PFSK-1 (cell line): Measurements from ENCODE around the gene ZNF764.

ENCODE experiments used
- FOXP2 ChIP-seq: optimal IDR thresholded peaks from 2 replicates; pipeline ENCODE3; 2011; ENCODE audit warnings: borderline replicate concordance, control low read depth, inconsistent platforms; ENCODE audit not compliant: insufficient read depth; ENCODE audit errors: extremely low read length, extremely low read depth
- POLR2AphosphoS5 ChIP-seq: IDR thresholded peaks from 2 replicates; pipeline ENCODE4 v1.6.1; 2012; ENCODE audit warnings: low read depth, mild to moderate bottlenecking, control low read depth, low read length, moderate library complexity
- SIN3A ChIP-seq: IDR thresholded peaks from 2 replicates; pipeline ENCODE4 v1.6.1; 2012; ENCODE audit warnings: mild to moderate bottlenecking, low read length, moderate library complexity, borderline replicate concordance; ENCODE audit not compliant: insufficient read depth
- TAF1 ChIP-seq: IDR thresholded peaks from 2 replicates; pipeline ENCODE4 v1.6.1; 2012; ENCODE audit warnings: low read length, control low read depth, borderline replicate concordance; ENCODE audit not compliant: insufficient read depth
- TF ChIP-seq, protein P1 (sequence below), 2 experiments: IDR thresholded peaks; 2 replicates each; pipeline versions ENCODE4 v1.6.1 to v1.8.0; 2011 to 2012; ENCODE audit warnings: low read depth in 2 of 2, low read length in 2 of 2, control low read depth in 1 of 2, inconsistent platforms in 1 of 2, mild to moderate bottlenecking in 1 of 2, moderate library complexity in 1 of 2; ENCODE audit not compliant: insufficient read depth in 1 of 2

Gene ZNF764

DNA sequence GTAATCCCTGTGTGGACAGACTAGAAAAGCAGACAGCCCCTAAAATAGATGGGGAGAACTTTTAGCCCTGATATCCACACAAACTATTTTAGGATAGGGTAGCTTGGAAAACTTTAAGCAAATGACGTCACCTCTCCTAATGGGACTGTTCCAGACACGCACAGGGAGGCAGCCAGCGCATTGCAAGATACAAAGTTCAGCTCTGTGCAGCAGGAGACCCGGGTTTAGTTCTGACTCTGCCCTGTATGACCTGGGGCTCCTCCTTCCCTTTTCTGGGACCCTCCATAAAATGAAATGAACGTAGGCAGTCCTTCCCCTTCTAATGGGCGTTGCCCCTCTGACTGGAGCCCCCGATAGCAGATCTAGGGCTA lies 45.8 kb upstream of the ZNF764 start:
- TF ChIP-seq POLR2AphosphoS5, result no peak
- TF ChIP-seq, protein P1, sequence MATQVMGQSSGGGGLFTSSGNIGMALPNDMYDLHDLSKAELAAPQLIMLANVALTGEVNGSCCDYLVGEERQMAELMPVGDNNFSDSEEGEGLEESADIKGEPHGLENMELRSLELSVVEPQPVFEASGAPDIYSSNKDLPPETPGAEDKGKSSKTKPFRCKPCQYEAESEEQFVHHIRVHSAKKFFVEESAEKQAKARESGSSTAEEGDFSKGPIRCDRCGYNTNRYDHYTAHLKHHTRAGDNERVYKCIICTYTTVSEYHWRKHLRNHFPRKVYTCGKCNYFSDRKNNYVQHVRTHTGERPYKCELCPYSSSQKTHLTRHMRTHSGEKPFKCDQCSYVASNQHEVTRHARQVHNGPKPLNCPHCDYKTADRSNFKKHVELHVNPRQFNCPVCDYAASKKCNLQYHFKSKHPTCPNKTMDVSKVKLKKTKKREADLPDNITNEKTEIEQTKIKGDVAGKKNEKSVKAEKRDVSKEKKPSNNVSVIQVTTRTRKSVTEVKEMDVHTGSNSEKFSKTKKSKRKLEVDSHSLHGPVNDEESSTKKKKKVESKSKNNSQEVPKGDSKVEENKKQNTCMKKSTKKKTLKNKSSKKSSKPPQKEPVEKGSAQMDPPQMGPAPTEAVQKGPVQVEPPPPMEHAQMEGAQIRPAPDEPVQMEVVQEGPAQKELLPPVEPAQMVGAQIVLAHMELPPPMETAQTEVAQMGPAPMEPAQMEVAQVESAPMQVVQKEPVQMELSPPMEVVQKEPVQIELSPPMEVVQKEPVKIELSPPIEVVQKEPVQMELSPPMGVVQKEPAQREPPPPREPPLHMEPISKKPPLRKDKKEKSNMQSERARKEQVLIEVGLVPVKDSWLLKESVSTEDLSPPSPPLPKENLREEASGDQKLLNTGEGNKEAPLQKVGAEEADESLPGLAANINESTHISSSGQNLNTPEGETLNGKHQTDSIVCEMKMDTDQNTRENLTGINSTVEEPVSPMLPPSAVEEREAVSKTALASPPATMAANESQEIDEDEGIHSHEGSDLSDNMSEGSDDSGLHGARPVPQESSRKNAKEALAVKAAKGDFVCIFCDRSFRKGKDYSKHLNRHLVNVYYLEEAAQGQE (IDR thresholded peaks at IDR 0.05; ENCODE audit: insufficient read depth in 1 of 2, low read depth in 2 of 2, low read length in 2 of 2), result no peak
- TF ChIP-seq SIN3A, result no peak
- TF ChIP-seq TAF1, result no peak
- TF ChIP-seq FOXP2, result no peak

DNA sequence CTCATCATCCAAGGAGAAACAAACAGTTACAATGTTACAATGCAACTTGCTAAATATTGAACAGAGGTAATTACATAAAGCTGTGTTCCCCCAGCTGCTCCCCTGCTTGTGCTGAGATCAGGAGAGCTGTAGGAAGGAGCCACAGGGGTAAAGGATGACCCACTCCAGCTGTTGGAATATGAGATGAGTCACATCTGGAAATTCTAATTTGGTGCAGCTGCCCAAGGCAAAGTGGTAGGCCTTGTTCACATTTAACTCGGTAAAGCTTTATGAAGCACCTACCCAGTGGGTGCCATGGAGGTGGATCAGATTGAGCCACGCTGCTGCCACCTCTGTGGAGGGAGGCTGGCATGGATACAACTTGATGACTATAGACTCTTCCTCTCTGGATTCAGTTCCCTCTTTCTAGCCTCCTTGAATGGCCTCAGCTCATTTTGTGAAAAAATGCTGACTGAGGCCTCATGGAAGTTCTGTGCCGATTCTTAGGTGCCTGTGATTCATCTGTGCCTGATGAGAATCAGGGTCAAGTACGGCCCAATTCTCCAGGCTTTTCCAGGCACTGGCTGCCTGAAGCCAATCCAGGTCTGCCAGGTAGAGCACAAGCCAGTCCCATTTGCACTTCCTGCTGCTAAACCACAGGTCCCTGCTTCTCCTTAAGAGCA lies 44.6 kb upstream of the ZNF764 start:
- TF ChIP-seq POLR2AphosphoS5 (no peak), TAF1 (no peak), SIN3A (no peak), FOXP2 (no peak)
- TF ChIP-seq, protein P1 (IDR thresholded peaks at IDR 0.05; ENCODE audit: insufficient read depth in 1 of 2, low read depth in 2 of 2, low read length in 2 of 2), result no peak

DNA sequence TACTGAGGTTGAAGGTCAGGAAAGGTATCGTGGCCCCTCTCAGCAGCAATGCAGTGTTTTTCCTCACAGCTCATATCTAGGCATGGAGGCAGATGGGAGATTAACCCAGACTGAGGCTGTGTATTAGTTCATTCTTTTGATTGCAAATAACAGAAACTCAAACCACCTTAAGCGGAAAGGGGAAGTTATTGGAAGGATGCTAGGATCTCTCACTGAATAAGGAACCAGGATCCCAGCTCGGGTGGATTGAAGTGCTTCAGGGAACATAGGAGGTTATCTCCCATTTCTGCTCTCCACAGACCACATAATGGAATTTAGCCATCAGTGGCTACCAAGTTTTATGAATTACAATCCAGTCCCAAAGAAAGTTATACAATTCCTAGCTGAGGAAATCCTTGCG lies 43.8 kb upstream of the ZNF764 start:
- TF ChIP-seq POLR2AphosphoS5 (no peak), SIN3A (no peak), TAF1 (no peak), FOXP2 (no peak)
- TF ChIP-seq, protein P1 (IDR thresholded peaks at IDR 0.05; ENCODE audit: insufficient read depth in 1 of 2, low read depth in 2 of 2, low read length in 2 of 2), result no peak

DNA sequence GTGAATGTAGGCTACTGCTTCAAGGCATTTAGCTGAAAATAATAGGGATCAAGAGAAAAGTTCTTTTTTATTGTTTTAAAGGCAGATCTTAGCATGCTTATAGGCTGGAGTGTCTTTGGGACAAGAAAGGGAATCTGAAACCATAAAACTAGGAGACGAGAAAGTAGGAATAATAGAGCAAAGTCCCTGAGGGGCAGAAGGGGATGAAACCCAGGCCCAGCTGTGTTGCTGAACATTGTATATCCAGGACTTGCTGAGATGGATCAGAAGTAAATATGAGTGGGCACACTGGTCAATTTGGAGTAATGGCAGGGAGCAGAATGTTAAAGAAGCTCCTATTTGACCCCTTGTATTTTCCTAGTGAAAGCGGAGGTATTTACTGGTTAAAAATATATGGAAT lies 42.8 kb upstream of the ZNF764 start:
- TF ChIP-seq SIN3A, result no peak
- no peak for TF ChIP-seq POLR2AphosphoS5
- TF ChIP-seq FOXP2, result no peak
- TF ChIP-seq, protein P1 (IDR thresholded peaks at IDR 0.05; ENCODE audit: insufficient read depth in 1 of 2, low read depth in 2 of 2, low read length in 2 of 2), result no peak
- TF ChIP-seq TAF1, result no peak

DNA sequence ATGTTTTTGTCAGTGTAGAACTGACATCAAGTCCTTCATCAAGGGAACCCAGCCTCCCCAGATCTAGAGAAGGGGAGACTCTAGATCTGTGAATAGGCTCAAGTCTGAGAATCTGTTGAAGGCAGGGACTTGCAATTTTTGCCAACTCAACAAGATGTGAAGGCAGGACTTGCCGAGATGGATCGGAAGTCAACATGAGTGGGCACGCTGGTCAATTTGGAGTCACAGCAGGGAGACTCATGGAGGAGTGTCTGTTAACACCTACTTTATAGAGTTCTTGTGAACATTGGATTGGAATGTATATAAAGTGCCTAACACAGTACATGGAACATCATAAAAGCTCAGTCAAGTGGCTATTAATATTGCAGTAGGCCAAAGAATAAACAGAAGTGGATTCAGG lies 42.0 kb upstream of the ZNF764 start:
- TF ChIP-seq, protein P1 (IDR thresholded peaks at IDR 0.05; ENCODE audit: insufficient read depth in 1 of 2, low read depth in 2 of 2, low read length in 2 of 2), result no peak
- TF ChIP-seq TAF1, result no peak
- TF ChIP-seq SIN3A, result no peak
- no peak for TF ChIP-seq POLR2AphosphoS5
- TF ChIP-seq FOXP2, result no peak
